SU-DHL-6 (cell line): ENCODE measurements around the gene MPRIP.
"Not testable (repeated sequence)": the region's sequence is repeated elsewhere in the genome, so short reads cannot be mapped to it uniquely, and the experiment has no call there.

Experiments
- CTCF ChIP-seq: fragments of 200-600 bp; sonication (generic); IDR thresholded peaks from one replicate; pipeline ENCODE4 v1.5.1; 2017; ENCODE audit warnings: antibody characterized with exemption, mild to moderate bottlenecking, low read length, moderate library complexity; ENCODE audit not compliant: insufficient read depth, poor library complexity, severe bottlenecking
- EZH2phosphoT487 ChIP-seq: fragments of 200-600 bp; sonication (generic), shearing (Covaris generic); conservative IDR thresholded peaks from 2 replicates; pipeline ENCODE4 v1.6.1; 2018; ENCODE audit warnings: mild to moderate bottlenecking, antibody characterized with exemption, low read length, moderate library complexity, mixed read lengths

- not testable (repeated sequence) for TF ChIP-seq CTCF, EZH2phosphoT487
These were observed 31.7 kb upstream of the MPRIP start for GRCh38 chr17:17010545-17011034.
